B cell (primary cell): Measurements from ENCODE around the gene PGA4. TPM values are rescaled to one million over a fixed set of nuclear protein-coding genes. Genes with fewer than 3 reads are reported as not detected.
"Not testable (repeated sequence)": the region's sequence is repeated elsewhere in the genome, so short reads cannot be mapped to it uniquely, and the experiment has no call there.

Source experiments
- ATAC-seq: fragments of 200-7000 bp; cut with Tn5 transposase; one replicate; pipeline ENCODE4 v1.10.0; 2021; ENCODE audit warnings: low read depth, mild to moderate bottlenecking, moderate number of reproducible peaks, moderate library complexity
- CTCF ChIA-PET: fragments of 350-600 bp; sonication (Branson Sonifier 250); formaldehyde crosslinking; loops from one replicate; lab custom pipeline; 2021; ENCODE audit warnings: antibody characterized with exemption, inconsistent platforms; lab: Charles Lee
- POLR2A ChIA-PET: fragments of 350-600 bp; sonication (Branson Sonifier 250); formaldehyde crosslinking; loops from one replicate; lab custom pipeline; 2021; ENCODE audit warnings: antibody characterized with exemption; lab: Charles Lee
- DNase-seq: peaks from one replicate; pipeline ENCODE4 v3.0.0; 2013
- H2AFZ ChIP-seq: 2 replicates; pipeline ENCODE4 v1.6.1; 2012; ENCODE audit warnings: mild to moderate bottlenecking, low read depth, low read length; ENCODE audit not compliant: insufficient read depth, poor library complexity, severe bottlenecking
- H3K27ac ChIP-seq, 2 donors: 1 replicate in 1 of 2; 2 replicates in 1 of 2; pipeline ENCODE4 v1.5.1; 2012 to 2013; ENCODE audit warnings: low read length in 2 of 2, mild to moderate bottlenecking in 2 of 2, moderate library complexity in 1 of 2
- H3K27me3 ChIP-seq, 4 experiments: fragments of 200-600 bp in 1 of 4; sonication (generic) in 1 of 4; replicated peaks in 1 of 4; 1 replicate in 2 of 4; 2 replicates in 2 of 4; pipeline versions ENCODE4 v1.6.1 to v1.7.0; 2013 to 2016; ENCODE audit warnings: low read length in 3 of 4, mild to moderate bottlenecking in 2 of 4, mixed read lengths in 1 of 4, moderate library complexity in 1 of 4; ENCODE audit not compliant: insufficient read depth in 4 of 4, control insufficient read depth in 3 of 4; ENCODE audit errors: control extremely low read depth in 1 of 4
- H3K36me3 ChIP-seq, 2 experiments: replicated peaks in 1 of 2; 1 replicate in 1 of 2; 2 replicates in 1 of 2; pipeline versions ENCODE4 v1.6.1 to v1.7.1; 2013; ENCODE audit warnings: low read length in 1 of 2; ENCODE audit not compliant: insufficient read depth in 2 of 2, control insufficient read depth in 1 of 2; ENCODE audit errors: control extremely low read depth in 1 of 2, extremely low read depth in 1 of 2
- H3K4me1 ChIP-seq, 2 donors: fragments of 200-600 bp in 1 of 2; sonication (generic) in 1 of 2; 1 replicate in 1 of 2; 2 replicates in 1 of 2; pipeline versions ENCODE4 v1.5.1 to v1.6.1; 2013 to 2017; ENCODE audit warnings: low read length in 2 of 2; ENCODE audit not compliant: control insufficient read depth in 2 of 2, insufficient read depth in 2 of 2
- H3K4me2 ChIP-seq: replicated peaks from 2 replicates; pipeline ENCODE3; 2012; ENCODE audit warnings: mild to moderate bottlenecking, low read depth, low read length; ENCODE audit not compliant: poor library complexity, severe bottlenecking
- H3K4me3 ChIP-seq, 5 experiments: fragments of 200-600 bp in 1 of 5; sonication (generic) in 1 of 5; 1 replicate in 3 of 5; 2 replicates in 2 of 5; pipeline versions ENCODE4 v1.5.1 to v1.7.0; 2011 to 2016; ENCODE audit warnings: low read length in 4 of 5, mild to moderate bottlenecking in 4 of 5, low read depth in 2 of 5, control low read depth in 1 of 5, moderate library complexity in 1 of 5; ENCODE audit not compliant: insufficient read depth in 1 of 5; ENCODE audit errors: control extremely low read depth in 1 of 5, extremely low read depth in 1 of 5
- H3K79me2 ChIP-seq: fragments of 200-600 bp; sonication (generic); one replicate; pipeline ENCODE4 v1.6.0; 2016; ENCODE audit warnings: low read length; ENCODE audit not compliant: control insufficient read depth, insufficient read depth
- H3K9ac ChIP-seq: fragments of 200-600 bp; sonication (generic); 2 replicates; pipeline ENCODE4 v1.6.1; 2017; ENCODE audit warnings: mild to moderate bottlenecking, low read length, moderate library complexity
- H3K9me3 ChIP-seq, 3 donors: one replicate each; pipeline versions ENCODE4 v1.6.1 to v1.7.1; 2013; ENCODE audit warnings: low read length in 2 of 3; ENCODE audit not compliant: control insufficient read depth in 2 of 3, insufficient read depth in 1 of 3; ENCODE audit errors: control extremely low read depth in 1 of 3
- H4K20me1 ChIP-seq: 2 replicates; pipeline ENCODE4 v1.6.0; 2012; ENCODE audit warnings: mild to moderate bottlenecking, low read length; ENCODE audit not compliant: insufficient read depth, control insufficient read depth, poor library complexity, severe bottlenecking
- H3K27ac Mint-ChIP-seq: one replicate; pipeline ENCODE4 v1.8.0; 2021; ENCODE audit warnings: mixed read lengths
- H3K27me3 Mint-ChIP-seq: one replicate; pipeline ENCODE4 v1.8.0; 2021; ENCODE audit warnings: mixed read lengths
- H3K4me1 Mint-ChIP-seq: one replicate; pipeline ENCODE4 v1.8.0; 2021; ENCODE audit warnings: mixed read lengths
- H3K4me3 Mint-ChIP-seq: one replicate; pipeline ENCODE4 v1.8.0; 2021; ENCODE audit warnings: mixed read lengths
- H3K9me3 Mint-ChIP-seq: one replicate; pipeline ENCODE4 v1.8.0; 2022; ENCODE audit warnings: mixed read lengths; ENCODE audit not compliant: insufficient read depth
- WGBS: methylation state at CpG from one replicate; pipeline ENCODE4 v1.1.5; 2013; ENCODE audit warnings: missing lambda C conversion rate; ENCODE audit not compliant: insufficient coverage; 5-methylcytosine and 5-hydroxymethylcytosine counted together
- intact Hi-C: fragments of 100-400 bp; cut with micrococcal nuclease; formaldehyde crosslinking; loops from one replicate; pipeline ENCODE4 v1.10.0; 2022
- polyA plus RNA-seq: library from polyadenylated mRNA; depleted of rRNA; stranded (reverse); fragments of >200 nt; gene quantifications from 2 replicates; pipeline ENCODE4 v1.2.3, GENCODE V29; 2012
- total RNA-seq, 2 donors: library from RNA; stranded (reverse); fragments of 120-200 nt in 1 of 2; gene quantifications; 1 replicate in 1 of 2; 2 replicates in 1 of 2; pipeline versions ENCODE4 v1.2.3 to v1.2.4, GENCODE V29; 2013 to 2022

The PGA4 gene
- total and polyA plus RNA-seq, 2 donors (not counting 1 experiment from before 2014, with no cell fraction given), result not detected

- H3K4me3 ChIP-seq, POLR2A ChIA-PET, H2AFZ ChIP-seq, H3K4me1 Mint-ChIP-seq, H3K27ac Mint-ChIP-seq, H3K27ac ChIP-seq, intact Hi-C loops, H3K9me3 Mint-ChIP-seq, H3K27me3 ChIP-seq, H3K36me3 ChIP-seq, H3K79me2 ChIP-seq, CTCF ChIA-PET, H4K20me1 ChIP-seq, H3K4me2 ChIP-seq, DNase-seq, H3K4me1 ChIP-seq, H3K4me3 Mint-ChIP-seq, ATAC-seq, H3K27me3 Mint-ChIP-seq, H3K9me3 ChIP-seq, H3K9ac ChIP-seq: not testable (repeated sequence)
- no CpG with 5 or more reads among the region's 8 CpGs for WGBS
Observed at GRCh38 chr11:61240288-61240687, 18.1 kb downstream of the PGA4 start.

GRCh38 chr11:61240875-61241274 lies 18.7 kb downstream of the PGA4 start, which contains the start of gene PGA5:
Gene PGA5, plus strand, starts transcription at chr11:61241175. Its CDS starts 52 bp downstream, at chr11:61241227.
- H3K27me3 Mint-ChIP-seq, H3K9me3 Mint-ChIP-seq, H3K4me1 Mint-ChIP-seq, H2AFZ ChIP-seq, ATAC-seq, H3K4me1 ChIP-seq, intact Hi-C loops, H3K4me3 Mint-ChIP-seq, H3K9me3 ChIP-seq, DNase-seq, POLR2A ChIA-PET, CTCF ChIA-PET, H4K20me1 ChIP-seq, H3K4me3 ChIP-seq, H3K27ac Mint-ChIP-seq, H3K79me2 ChIP-seq, H3K9ac ChIP-seq, H3K27me3 ChIP-seq, H3K4me2 ChIP-seq, H3K36me3 ChIP-seq, H3K27ac ChIP-seq: not testable (repeated sequence)
- WGBS, result no CpG with 5 or more reads among the region's 8 CpGs

- H3K27me3 Mint-ChIP-seq, H3K79me2 ChIP-seq, H3K4me2 ChIP-seq, H3K36me3 ChIP-seq, H3K4me1 Mint-ChIP-seq, H3K4me1 ChIP-seq, H3K4me3 ChIP-seq, H3K9me3 Mint-ChIP-seq, H3K4me3 Mint-ChIP-seq, H3K27ac ChIP-seq, H4K20me1 ChIP-seq, H3K9me3 ChIP-seq, H3K27me3 ChIP-seq, ATAC-seq, H2AFZ ChIP-seq, intact Hi-C loops, POLR2A ChIA-PET, H3K27ac Mint-ChIP-seq, H3K9ac ChIP-seq, DNase-seq, CTCF ChIA-PET: not testable (repeated sequence)
- WGBS, result no CpG with 5 or more reads among the region's 5 CpGs
Observed at GRCh38 chr11:61241526-61241925, 19.4 kb downstream of the PGA4 start.

- H3K79me2 ChIP-seq, H3K4me3 ChIP-seq, H3K9me3 Mint-ChIP-seq, H3K9ac ChIP-seq, H3K27ac ChIP-seq, H4K20me1 ChIP-seq, intact Hi-C loops, ATAC-seq, POLR2A ChIA-PET, H3K36me3 ChIP-seq, H3K27me3 Mint-ChIP-seq, H3K4me2 ChIP-seq, H3K27me3 ChIP-seq, H2AFZ ChIP-seq, H3K4me1 ChIP-seq, H3K4me3 Mint-ChIP-seq, H3K27ac Mint-ChIP-seq, H3K9me3 ChIP-seq, H3K4me1 Mint-ChIP-seq, CTCF ChIA-PET, DNase-seq: not testable (repeated sequence)
- no CpG with 5 or more reads among the region's 10 CpGs for WGBS
Observed at GRCh38 chr11:61245284-61245964, 23.3 kb downstream of the PGA4 start.
